T-helper 2 cell treated with Interferon-gamma antibody and Interleukin-4, amounts not matched to agents 100 ng/mL and 5 ng/mL, for 36 hours (primary cell): ENCODE measurements around the gene ZNF541. TPM values are rescaled to one million over a fixed set of nuclear protein-coding genes. Genes with fewer than 3 reads are reported as not detected.
"Not testable (repeated sequence)": the region's sequence is repeated elsewhere in the genome, so short reads cannot be mapped to it uniquely, and the experiment has no call there.

Experiments
- intact Hi-C: fragments of 100-400 bp; cut with micrococcal nuclease; formaldehyde crosslinking; loops from one replicate; pipeline ENCODE4 v1.15.1; 2023
- total RNA-seq: library from RNA; stranded (reverse); gene quantifications from 2 replicates; pipeline ENCODE4 v1.2.3, GENCODE V29; 2022

The ZNF541 gene
- total RNA-seq, 1 donor from 2014 or later, result 0.39 TPM

DNA sequence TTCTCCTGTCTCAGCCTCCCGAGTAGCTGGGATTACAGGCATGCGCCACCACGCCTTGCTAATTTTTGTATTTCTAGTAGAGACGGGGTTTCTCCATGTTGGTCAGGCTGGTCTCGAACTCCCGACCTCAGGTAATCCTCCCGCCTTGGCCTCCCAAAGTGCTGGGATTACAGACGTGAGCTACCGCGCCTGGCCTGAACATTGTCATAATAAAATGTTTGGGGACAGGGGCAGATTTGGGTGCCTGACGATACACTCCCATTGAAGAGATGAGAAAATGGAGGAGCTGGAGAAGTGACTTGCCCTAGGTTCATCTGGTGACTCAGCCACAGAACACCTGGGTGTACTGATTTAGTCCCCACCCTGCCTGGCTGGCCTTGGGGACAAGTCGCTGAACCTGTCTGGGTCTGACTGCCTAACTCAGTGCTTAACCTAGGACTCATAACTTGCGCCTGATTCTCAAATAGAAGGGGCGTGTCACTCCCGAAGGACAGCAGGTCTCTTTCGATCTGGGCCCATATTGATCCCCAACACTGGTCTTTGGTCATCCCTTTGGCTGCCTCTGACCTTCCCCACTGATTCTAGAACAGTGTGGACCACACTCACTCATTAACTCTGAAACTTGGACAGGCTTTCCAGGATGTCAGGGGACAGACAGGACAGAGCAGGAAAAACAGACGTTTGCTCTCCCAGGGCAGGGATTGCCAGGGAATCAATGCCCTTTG is 28.4 kb upstream of the ZNF541 start:
- intact Hi-C loops, result no loop called here

DNA sequence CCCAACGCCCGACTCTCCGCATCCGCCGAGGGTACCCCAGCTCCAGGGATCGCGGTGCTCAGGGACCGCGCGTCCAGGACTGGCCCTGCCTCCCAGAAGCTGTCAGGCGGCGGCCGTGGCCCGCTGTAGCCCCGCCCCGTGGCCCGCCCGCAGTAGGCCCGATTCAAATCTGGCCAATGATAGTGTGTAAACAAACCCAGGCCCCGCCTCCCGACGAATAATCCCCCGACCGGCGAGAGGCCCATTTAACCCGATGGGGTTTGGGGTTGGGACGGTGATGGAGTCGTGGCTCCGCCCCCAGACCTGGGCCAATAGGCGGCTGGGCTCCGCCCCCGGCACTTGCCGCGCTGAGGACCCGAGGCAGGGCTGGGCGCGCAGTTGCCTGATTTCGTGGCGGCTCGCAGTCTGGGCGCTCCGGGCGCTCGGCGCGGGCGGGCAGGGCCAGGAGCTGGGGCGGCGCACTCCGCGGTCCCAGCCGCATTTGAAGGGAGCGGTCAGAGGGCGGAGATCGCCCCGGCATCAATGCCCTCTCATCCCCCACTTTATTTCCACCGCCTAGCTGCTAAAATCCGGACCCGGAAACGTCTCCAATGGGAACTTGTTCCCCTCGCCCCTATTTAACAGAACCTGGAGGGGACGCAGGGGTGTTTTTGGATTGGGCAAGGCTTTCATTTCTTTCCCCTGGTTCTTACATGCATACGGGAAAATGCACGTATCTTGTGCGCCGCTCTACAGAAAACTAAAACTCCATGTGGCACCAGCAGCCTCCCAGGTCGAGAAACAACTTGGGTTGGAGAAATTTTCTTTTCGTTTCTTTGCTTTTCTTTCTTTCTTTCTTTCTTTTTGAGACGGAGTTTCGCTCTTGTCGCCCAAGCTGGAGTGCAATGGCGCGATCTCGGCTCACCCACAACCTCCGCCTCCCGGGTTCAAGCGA is 27.6 kb upstream of the ZNF541 start:
- intact Hi-C loops, result loop anchor here (1.0 kb wide), 2 partner anchors 8 to 85 kb away; partner anchors contain the start of gene NAPA

DNA sequence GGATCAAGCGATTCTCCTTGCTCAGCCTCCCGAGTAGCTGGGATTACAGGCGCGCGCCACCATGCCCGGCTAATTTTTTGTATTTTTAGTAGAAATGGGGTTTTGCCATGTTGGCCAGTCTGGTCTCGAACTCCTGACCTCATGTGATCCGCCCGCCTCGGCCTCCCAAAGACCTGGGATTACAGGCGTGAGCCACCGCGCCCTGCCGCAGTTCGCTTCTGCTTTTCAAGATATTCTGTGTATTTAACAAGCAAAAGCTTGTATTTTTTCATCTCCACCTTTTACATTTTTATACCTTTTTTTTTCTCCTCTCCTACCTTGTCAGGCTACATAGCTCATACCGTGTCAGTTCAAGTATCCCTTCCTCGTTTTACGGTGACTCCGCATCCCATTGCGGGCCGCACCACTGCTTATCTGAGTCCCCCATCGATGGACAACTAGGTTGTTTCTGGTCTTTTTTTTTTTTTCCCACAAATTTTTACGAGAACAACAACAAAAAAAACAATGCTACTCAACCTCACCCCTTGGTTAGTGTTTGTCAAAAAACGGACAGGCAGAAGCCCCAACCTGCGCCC is 26.8 kb upstream of the ZNF541 start:
- intact Hi-C loops, result loop anchor here (1.0 kb wide), 2 partner anchors 9 to 84 kb away; partner anchors contain the start of gene NAPA

DNA sequence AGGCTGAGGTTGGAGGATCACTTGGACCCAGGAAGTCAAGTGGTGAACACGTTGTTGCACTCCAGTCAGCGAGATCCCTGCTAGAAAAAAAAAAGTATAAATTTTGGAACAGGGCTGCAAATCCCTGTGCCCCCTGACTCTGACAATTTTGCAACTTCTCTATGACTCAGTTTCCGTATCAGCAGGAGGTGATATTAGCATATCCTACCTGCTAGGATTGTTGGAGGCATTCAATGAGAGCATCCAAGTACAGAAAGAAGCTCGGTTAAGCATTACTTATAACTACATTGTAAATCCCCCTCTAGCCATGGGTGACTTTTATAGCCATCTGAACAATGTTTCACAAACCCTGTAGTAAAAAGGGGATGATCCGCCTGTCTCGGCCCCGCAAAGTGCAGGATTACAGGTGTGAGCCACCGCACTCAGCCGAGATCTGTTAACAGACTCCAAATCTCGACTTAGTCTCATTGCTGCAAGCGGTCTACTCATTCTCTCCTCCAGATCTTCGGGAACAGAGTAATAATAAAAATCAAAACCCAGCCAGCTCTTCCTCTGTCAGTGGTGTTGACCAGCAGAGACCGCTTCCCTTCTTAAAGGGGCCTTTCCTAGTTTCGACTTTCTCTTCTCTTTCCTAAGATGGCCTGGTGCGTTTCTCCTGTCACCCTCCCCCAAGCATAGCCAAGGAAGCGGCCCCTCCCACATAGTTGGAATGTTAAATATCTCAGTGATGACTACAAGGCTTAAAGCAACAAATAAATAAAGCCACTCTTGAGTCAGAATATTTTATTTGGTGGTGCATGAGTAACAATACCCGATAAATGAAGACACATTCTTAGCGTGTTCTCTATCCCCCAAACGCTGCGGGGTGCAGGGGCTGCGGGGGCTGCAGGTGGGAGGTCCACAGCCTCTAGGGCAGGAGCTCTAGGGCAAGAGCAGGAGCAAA is 25.7 kb upstream of the ZNF541 start:
- intact Hi-C loops, result no loop called here

DNA sequence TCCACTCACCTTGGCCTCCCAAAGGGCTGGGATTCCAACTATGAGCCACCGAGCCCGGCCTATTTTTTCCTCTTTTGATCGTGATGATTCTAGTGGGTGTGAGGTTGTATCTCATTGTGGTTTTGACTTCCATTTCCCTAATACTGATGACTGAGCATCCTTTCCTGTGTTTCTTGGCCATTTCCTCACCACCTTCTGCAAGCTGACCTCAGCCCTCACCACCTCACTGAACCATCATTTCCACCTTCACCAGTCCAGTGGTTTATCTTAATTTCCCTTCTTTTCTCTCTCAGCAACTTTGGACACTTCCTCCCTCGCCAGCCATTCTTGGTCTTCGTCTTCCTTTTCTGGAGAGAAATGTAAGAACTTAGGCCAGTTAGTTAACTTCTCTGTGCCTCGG is 23.0 kb upstream of the ZNF541 start:
- intact Hi-C loops, result no loop called here

DNA sequence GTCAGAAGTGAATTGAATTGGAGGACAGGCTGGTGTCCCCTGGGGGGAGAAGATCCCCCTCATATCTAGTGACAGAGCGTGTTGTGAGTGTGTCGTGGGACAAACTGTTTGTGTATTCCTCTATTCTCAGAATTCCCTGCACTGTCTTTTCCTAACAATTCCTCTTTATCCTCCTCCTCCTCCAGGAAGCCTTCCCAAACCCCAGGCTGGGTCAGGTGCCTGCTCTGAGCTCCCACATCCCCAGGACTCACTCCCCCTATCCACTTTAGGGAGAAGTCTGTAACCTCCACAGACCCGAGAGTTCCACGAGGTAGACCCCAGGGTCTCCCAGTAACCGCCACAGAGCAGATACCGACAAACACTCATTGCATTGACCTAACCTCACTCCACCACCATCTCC is 20.9 kb upstream of the ZNF541 start:
- intact Hi-C loops, result no loop called here

DNA sequence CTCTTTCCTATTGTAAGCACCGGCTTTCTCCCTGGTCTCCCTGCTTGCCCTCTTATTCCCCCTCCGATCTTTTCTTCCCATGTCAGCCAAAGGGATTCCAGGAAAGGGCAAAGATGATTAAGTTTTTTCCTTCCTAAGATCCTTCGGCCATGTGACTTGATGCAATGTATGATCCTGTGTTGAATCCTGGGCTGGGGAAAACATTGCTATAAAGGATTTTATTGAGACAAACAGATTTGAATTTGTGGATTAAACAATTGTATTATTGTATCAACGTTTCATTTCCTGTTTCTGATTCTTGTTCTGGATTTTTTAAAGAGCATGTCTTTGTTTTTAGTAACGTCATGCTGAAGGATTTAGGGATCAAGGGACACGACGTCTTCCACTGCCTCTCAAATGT is 16.9 kb upstream of the ZNF541 start:
- intact Hi-C loops, result no loop called here

DNA sequence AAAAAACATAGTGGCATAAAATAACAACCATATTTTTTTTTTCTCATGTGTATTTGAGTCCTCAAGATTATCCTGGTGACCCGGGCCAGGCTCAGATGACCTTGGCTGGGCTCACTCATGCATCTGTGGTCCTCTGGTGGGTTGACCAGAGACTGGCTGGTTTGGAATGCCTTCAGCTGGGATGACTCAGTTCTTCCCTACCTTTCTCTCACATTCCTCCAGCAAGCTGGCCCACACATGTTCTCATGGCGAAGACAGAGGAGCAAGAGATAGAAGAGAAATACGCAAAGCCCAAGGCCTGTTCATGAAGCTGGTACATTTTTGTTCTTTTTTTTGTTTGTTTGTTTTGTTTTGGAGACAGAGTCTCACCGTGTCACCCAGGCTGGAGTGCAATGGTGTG is 14.3 kb upstream of the ZNF541 start:
- intact Hi-C loops, result no loop called here

DNA sequence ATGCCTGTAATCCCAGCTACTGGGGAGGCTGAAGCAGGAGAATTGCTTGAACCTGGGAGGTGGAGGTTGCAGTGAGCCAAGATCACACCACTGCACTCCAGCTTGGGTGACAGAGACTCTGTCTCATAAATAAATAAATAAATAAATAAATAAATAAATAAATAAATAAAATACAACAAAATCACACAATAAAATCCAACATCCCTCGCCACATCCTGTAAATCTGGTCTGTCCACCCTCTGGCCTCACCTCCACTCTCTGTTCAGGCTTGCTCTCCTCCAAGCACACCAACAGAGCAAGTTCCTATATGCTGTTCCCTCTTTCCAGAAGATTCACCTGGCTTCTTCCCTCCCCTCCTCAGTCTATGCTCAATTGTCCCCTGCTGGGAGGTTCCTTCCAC is 10.2 kb upstream of the ZNF541 start:
- intact Hi-C loops, result not testable (repeated sequence)

DNA sequence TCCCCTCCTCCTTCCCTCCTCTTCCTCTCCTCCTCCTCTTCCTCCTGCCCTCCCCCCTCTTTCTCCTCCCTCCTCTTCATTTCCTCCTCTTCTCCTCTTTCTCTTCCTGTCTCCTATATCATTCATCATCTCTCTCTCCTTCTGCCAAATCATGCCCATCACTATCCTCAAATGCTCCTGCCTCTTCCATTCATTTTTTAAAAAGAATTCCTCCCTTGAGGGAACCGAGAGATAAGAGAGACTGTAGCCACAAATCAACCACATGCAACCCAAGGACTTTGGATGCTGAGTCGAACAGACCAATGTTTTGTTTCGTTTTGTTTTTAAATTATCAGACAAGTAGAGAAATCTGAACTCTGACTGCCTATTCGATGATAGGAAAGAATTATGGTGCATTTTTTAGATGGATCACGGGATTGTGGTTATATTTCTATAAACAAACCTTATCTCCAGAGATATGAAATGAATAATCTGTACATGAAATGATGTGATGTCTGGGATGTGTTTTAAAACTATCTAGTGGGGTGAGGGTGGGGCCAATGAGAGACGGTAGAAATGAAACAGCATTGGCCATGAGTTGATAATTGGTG is 9.5 kb upstream of the ZNF541 start:
- intact Hi-C loops, result no loop called here

DNA sequence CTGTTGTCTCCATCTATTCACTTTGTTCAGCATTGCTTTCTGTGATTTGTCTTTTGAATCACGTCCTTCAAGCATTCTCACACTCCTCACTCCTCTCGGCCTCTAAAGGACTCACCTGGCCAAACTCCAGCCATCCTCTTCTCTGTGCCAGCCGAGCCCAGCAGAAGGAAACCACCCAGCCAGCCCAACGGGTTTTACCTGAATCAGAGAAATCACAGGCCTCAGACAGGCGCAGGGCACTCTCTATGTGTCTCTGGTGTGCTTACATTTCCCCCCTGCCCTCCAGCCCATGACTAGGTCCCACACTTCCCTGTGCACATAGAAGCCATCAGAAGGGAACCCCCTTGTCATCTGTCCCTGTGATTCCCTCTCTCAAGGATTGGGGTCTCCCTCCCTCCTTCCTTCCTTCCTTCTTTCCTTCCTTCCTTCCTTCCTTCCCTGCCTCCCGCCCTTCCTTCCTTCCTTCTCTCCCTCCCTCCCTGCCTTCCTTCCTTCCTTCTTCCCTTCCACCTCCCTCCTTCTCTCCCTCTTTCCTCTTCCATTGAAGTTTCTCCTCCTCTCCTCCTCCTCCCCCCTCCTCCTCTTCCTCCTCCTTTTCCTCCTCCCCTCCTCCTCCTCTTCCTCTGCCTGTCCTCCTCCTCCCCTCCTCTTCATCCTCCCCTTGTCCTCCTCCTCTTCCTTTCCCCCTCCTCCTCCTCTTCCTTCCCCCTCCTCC is 8.8 kb upstream of the ZNF541 start:
- intact Hi-C loops, result no loop called here

DNA sequence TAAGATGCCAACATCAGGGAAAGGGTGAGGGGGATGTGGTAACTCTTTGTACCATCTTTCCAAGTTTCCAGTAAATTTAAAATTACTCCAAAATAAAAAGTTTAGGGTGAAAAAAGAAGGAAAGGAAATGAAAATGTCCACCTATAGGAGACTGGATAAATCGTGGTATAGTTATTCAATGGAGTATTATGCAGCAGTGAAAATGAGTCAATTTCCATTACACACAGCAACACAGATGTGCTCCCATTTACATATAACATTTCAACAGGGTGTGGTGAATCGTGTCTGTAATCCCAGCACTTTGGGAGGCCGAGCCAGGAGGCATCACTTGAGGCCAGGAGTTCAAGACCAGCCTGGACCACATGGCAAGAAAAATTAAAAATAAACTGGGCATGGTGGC is 7.4 kb upstream of the ZNF541 start:
- intact Hi-C loops, result no loop called here

DNA sequence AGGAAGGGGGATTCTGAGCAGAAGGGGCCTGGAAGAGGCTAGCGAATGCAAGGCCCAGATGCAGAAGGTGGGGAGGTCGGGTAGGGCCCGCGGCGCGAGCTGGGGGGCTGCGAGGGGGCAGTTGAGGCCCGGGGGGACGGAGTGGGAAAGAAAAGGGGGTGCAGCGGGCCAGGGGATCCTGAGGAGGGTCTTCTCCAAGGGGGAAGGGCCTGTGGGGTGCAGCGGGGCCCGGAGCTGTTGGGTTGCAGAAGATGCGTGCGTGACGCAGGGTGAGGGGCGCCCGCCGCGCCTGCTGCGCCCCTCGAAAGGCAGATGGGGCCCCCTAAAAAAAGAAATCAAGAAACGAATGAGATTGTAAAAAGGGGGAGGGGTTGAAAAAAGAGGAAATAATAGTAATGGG is 313 bp downstream of the ZNF541 start:
- intact Hi-C loops, result no loop called here

DNA sequence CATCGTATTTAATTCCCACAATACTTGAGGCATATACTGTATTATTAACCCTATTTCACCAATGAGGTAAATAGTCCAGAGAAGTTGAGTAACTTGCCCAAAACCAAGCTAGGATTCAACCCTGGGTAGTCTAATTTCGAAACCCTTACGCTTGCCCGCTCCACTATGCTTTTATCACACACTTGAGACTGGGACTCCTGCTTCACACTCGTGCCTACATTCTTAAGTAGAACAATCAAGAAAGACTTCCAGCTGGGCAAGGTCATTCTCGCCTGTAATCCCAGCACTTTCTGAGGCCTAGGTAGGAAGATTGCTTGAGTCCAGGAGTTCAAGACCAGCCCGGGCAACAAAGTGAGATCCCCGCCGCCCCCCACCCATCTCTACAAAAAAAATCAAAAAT is 3.6 kb downstream of the ZNF541 start:
- intact Hi-C loops, result no loop called here

DNA sequence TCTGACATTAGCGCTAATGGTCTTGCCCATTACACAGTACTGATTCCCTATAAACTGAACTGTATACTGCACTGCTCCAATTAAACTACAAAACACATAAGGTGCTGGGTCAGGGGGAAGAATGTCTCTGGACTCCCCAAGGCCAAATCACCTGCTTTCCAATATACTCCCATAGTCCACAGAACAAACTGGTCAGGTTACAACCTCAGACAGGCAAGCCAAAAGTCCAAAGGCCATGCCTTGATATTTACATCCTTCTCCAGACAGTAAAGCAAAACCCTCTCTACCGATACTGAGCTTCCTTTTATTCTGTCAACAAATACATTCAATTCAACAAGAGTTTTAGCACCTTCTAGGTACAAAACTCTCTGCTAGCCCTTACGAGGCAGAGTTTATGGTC is 8.9 kb downstream of the ZNF541 start:
- intact Hi-C loops, result no loop called here

DNA sequence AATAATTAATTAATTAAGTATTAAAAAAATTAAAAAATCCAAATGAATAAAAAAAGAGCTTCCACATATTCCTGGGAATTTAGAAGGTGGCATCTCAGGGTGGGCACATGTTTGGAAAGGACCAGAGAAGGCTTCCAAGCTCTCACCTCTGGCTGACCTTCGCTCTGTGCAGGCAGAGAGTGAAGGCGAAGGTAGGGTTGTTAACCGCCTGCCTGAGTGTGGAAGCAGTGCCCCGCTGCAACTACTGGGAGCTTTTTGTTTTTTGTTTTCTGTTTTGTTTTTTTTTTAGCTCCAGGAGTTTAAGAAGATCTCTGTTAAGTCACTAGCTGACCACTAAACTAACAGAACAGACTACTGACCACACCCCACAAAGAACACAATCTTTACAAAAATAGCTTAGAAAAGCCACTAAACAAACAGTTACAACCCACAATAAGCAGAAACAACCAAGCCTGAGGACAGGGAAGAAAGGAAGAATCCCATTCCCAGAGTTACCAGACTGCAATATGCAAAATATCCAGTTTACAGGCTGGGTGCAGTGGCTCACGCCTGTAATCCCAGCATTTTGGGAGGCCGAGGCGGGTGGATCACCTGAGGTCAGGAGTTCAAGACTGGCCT is 11.4 kb downstream of the ZNF541 start:
- intact Hi-C loops, result no loop called here

DNA sequence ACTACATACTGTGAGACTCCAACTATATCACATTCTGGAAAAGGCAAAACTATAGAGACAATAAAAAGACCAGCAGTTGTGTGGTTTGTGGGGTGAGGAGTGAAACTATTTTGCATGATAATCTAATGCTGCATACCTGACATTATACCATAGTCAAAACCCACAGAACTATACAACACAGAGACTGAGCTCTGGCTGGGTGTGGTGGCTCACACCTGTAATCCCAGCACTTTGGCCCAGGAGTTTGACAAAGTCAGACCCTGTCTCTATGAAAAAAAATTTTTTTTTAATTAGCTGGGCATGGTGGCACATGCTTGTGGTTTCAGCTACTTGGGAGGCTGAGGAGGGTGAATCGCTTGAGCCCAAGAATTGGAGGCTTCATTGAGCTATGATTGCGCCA is 11.9 kb downstream of the ZNF541 start:
- intact Hi-C loops, result no loop called here

DNA sequence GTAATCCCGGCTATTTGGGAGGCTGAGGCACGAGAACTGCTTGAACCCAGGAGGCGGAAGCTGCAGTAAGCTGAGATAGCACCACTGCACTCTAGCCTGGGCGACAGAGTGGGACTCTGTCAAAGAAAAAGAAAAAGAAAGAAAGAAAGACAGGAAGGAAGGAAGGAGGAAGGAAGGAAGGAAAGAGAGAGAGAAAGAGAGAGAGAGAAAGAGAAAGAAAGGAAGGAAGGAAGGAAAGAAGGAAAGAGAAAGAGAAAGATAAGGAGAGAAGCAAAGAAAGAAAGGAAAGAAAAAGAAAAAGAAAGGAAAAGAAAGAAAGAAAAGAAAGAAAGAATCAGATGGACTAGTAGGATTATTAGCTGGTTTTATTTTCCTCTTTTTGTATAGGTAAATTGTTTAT is 22.8 kb downstream of the ZNF541 start:
- intact Hi-C loops, result no loop called here

DNA sequence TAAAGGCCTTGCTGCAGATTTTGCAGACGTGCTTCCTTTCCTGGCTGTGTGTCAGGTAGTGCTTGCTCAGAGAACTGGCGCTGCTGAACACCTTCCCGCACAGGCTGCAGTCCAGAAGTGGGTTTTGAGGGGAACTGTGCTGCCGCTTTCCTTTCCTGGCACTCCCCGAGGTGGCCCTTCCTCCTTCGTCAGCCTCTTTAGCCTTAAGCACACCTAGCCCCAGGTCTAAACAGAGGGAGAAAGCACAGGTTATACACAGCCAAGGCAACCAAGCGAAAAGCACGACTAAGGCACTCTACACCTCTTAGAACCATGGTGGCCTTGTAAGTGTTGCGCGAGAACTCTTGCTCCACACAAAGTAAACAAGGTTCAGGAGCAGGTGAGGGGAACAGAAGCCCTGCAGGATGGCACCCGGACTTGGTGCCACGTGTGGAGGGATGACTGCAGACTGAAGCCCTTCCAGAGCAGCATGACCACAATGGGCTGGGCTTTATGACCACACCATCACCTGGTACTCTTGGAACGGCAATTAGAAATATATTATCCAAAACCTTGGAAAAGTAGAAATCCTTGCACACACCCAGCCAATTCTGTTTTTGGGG is 23.6 kb downstream of the ZNF541 start:
- intact Hi-C loops, result no loop called here
